Uterus (tissue), 2 donors: ENCODE results near the gene SLC4A2.

Source experiments
- CTCF ChIP-seq, 4 experiments: fragments of 200-600 bp in 2 of 4; fragments of 450-650 bp in 2 of 4; sonication (generic) in 2 of 4; IDR thresholded peaks; one replicate each; pipeline ENCODE4 v1.5.1; 2016 to 2019; ENCODE audit warnings: antibody characterized with exemption in 4 of 4, mild to moderate bottlenecking in 2 of 4, moderate library complexity in 1 of 4
- POLR2A ChIP-seq, 2 donors: fragments of 450-650 bp; IDR thresholded peaks; one replicate each; pipeline ENCODE4 v1.6.1; 2016; ENCODE audit warnings: antibody characterized with exemption in 2 of 2, mild to moderate bottlenecking in 1 of 2, moderate library complexity in 1 of 2

GRCh38 chr7:151088856-151089699 lies 29.7 kb downstream of the SLC4A2 start:
- TF ChIP-seq CTCF (IDR thresholded peaks at IDR 0.05) (no peak), POLR2A (IDR thresholded peaks at IDR 0.05) (peak in 1 of 2 donors; percentile 35)
